Measurements from ENCODE around the gene DESI2.
"Not testable (repeated sequence)": the region's sequence is repeated elsewhere in the genome, so short reads cannot be mapped to it uniquely, and the experiment has no call there.

The DESI2 gene

DNA sequence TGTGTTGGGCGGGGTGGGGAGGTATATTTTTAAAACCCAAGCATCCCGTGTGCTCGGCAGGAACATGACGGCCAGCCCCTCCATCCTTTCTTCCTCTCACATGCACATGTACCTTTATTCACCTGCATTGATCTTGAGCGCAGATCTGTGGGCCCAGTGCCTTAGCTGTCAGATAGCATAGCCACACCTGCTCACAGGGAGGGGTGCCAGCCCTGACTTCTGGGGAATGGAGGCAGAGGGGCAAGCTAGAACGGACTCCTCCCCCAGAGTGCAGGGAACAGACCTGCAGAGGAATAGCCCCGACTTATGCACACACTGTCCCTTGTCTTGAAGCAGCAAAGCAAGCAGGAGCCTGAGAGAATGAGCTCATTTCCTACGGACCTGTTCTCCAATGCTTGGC, 56.1 kb downstream of the DESI2 start:
- no peak for DNase-seq

DNA sequence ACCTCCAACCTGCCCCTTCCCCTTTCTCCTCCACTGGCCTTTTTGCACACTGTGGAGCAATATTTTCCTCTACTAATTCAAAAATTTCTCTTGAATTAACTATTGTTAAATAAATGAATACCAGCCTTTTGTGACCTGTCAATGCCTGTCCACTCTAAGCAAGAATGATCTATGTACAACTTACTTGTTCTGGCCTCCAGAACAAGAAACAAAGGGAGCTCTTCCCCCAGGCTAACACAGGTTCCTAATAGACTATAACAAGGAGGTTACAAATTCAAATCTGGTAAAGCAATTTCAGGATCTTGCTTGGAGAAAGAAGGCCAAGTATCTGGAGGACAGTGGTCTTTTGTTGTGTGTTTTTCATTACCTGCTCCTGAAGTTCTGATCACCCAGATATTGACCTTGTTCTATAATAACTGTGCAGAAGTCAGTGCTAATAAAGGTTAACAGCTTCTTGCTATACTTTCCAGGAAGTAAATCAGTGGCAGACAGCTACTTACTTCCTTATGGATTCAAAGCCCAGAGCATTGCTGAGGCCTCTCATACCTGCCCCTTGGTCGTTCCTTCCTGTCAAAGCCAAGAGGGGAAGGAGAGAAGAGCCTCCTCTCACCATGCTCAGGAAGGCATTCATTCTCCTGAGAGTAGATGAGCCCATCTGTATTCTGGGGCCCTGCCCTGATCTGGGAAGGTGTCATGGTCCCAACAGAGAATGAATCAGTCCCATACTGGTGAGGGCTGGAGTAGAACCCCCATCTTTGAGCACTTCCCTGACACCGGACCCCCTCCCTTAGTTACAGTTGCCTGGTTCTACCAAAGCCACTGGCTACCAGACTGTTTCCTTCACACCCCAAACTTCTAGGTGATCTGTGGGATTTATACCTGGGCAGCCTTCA, 56.8 kb downstream of the DESI2 start:
- DNase-seq, result no peak

DNA sequence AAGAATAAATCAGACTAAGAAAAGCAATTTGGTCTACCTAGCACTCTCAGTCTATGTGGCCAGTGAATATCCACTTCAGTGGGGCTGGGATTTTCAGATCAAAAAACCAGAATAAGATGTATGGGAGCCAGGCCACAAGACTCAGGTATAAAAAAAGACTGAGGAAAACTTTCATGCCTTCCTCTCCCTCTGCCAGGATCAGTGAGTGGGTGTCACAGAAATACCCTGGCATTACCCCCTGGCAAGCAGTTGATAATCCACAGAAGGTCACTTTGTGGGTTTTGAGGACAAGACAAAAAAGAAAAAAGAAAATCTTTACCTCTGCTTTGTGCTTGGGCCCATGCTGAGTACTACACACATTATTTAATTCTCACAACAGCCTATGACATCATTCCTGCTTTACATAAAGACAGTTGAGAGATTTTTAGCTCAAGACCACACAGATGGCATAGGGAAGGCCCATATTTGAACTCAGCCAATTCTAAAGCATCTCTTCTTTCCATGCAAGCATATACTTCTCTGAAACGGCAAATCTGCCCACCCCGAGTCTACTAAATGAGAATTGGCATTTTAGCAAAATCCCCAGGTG, 57.6 kb downstream of the DESI2 start:
- DNase-seq, result no peak

DNA sequence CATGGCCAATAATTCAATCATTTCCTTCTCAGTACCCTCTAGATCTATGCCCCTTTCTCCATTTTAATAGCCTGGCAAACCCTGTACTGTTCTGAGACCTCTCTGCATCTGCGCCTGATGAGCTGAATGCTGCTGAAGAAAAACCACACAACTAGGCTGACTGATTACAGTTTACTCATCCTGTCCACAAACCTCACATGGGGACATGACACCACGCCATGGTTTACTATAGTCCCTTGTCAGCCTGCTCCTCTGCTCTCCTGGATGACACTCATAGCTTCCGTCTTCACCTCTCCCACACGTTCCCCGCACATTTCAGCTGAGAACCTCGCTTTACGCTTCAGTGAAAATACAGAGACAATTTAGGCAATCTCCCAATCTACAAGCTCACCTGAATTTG, 59.7 kb downstream of the DESI2 start:
- DNase-seq, result no peak

DNA sequence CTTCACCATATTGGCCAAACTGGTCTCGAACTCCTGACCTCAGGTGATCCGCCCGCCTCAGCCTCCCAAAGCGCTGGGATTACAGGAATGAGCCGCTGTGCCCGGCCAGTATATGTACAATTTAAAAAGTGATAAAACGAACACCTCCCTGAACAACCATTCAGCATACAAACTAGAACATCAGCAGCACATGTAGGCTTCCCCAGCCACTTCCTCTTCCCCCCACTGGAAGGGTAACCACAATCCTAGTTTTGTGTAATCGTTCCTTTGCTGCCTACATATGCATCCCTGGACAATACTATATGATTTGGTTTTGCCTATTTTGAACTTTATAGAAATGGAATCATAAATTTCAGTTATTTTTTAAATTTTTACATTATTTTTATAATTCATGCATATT, 60.4 kb downstream of the DESI2 start:
- no peak for DNase-seq

DNA sequence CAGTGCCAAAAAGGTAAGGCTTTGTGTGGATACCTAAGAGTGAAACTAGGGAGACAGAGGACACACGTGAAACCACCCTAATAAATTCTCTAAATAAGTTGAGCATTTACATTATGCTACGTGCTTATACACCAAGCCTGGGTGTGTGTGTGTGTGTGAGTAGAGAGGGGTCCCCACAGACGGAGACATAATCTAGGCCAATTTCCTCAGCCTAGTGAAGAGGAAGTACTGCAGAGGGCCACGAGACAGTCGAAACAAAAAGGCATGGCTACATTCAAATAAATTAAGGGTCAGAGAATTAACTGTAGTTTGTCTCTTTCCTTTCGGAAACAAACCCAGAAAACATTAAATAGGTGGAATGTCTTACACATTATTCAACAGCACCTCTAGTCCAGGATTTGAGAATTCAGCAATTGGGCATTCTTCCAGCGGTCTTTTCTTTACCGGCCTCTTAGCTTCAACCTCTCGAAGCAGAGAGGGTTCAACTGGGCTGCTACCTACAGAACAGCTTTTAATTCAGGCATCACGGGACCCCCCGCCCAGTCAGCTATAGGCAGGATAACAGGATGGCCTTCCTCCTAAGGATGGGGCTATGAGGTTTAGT, 75.0 kb downstream of the DESI2 start:
- no peak for DNase-seq

DNA sequence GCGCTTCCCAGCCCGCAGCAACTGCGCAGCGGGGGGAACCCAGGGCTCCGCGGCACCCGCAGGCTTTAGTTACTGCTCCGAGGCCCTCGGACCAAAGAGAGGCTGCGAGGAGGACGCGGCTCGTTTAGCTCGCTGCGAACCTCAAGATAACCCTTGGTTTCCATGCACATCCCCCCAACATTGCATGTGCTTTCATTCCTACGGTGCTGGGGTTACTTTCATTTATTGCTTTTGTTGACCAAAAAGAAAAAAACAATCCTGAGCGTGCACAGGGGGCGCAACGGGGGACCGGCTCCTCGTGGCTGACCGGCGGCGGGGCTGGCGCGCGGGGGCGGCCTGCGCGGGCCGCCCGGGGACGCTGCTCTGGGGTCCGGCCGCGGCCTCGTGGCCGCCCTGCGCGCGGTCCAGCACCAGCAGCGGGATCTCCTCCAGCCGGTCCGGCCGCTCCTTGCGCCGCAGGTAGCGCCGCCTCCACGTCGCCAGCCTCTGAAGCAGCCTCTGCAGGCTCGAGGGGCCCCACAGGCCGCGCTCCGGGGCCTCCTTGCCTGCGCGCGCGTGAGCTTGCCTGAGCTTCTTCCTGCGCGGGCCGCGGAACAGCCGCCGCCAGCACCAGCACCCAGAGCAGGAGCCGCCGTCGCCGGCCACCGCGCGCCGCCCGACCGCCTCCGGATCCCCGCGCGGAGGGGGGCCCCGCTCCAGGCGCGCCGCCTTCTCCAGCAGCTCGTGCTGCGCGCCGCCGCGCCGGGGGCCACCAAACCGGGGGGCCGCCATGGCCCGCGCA, 77.4 kb downstream of the DESI2 start:
- DNase-seq, result peak; percentile 2 to 25

DNA sequence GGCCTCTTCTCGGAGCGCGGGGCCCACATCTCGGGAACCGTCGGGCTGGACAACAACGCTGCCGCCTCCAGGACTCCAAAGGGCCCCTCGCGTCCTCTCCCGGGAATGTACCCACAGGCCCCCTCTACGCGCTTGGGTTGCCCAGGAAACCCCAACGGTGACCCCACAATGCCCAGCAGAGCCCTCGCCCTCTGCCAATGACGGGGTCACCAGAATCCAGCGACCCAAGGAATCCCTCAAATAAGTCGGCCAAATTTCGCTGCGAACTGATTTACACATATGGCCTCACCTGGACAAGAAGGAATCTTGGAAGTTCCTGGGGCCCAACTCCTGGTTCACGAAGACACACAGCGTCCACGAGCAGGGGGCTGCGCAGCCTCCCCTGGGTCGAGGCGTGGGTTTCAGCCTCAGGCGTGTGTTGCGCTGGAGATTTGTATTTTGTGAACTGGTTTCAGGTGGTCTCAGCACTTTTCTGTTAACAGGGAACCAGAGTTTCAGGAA, 78.1 kb downstream of the DESI2 start:
- DNase-seq, result no peak

DNA sequence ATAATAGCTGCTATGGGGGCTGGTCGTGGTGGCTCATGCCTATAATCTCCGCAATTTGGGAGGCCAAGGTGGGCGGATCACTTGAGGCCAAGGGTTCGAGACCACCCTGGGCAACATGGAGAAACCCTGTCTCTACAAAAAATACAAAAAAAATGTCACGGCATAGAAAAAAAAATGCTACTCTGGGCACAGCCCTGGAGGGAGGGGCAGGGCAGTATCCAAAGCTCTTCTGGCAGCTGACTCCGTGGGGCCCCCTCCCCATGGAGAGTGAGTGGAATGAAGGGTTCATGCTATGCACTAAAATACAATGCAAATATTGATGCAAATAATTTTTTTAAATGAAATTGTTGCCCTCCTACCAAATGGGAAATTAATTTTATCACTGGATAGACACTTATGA, 78.7 kb downstream of the DESI2 start:
- DNase-seq, result no peak

DNA sequence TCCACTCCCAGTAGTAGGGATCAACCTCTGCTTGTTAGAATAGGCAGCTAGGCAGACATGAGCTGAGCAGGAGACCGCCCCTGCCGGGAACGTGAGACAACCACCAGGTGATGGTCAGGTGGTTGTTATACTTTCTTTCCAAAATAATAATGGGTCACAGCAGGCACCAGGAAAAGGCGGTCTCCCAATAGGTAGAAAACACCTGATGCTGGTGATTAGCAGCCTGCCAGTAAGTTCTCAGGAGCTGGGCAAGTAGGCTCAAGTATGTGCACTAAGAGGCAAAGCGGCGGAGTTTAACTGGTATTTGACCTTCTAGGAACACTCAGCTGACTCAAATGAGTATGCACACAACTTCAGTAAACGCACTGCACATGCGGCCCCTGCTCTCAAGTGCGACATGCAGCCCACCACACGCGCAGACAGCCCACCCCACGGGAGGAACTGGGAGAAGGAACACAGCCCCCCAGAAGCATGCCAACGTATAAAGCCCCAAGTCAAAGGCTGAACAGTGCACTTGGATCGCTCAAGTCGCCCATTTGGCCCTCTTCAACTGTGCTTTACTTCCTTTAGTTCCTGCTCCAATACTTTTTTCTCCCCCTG, 80.0 kb downstream of the DESI2 start:
- no peak for DNase-seq

DNA sequence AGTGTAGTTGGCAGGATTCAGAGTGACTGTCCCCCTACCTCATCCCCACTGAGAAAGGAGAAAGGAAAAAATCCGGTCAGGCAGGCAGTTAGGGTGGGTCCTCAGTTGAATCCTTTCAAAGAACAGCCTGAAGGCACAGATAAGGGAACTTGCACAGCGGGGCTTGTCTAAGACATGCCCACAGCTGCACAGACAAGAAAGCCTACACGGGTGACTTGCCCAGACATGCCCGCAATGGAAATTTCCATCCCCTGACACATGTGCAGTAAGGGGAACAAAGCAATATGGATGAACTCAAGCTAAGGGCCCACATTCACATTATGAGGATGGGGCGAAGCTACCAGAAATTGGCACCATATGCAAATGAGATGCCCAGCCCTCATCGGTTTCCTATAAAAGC, 82.5 kb downstream of the DESI2 start:
- no peak for DNase-seq

DNA sequence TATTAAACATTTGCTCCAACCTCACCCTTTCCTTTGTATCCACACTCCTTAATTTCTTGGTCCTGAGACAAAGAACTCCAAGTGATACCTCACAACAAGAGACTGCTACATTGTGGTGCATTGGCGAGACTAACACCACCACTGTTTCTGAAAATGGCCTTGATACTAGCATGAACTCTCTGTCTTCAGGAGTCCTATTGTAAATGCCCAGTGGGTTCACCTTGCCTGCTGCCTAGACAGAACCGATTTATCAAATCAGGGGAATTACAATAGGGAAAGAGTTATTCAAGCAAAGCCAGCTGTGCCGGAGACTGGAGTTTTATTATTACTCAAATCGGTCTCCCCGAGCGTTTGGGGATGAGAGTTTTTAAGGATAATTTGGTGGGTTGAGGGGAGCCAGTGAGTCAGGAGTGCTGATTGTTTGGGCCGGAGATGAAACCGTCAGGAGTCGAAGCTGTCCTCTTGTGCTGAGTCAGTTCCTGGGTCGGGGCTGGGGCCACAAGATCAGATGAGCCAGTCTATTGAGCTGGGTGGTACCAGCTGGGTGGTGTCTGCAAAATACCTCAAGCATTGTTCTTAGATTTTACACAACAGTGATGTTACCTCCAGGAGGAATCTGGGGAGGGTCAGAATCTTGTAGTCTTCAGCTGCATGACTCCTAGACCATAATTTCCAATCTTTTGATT, 83.1 kb downstream of the DESI2 start:
- no peak for DNase-seq

DNA sequence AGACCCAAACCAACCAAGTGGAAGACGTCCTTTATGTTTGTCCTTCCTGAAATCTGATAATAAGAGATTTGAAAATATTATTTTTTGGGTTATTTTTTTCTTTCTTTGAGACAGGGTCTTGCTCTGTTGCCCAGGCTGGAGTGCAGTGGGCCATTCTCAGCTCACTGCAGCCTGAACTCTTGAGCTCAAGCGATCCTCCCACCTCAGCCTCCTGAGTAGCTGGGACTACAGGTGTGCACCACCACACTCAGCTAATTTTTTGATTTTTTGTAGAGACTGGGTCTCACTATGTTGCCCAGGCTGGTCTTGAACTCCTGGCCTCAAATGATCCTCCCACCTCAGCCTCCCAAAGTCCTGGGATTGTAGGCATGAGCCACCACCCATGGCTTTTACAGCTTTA, 86.2 kb downstream of the DESI2 start:
- DNase-seq, result not testable (repeated sequence)

DNA sequence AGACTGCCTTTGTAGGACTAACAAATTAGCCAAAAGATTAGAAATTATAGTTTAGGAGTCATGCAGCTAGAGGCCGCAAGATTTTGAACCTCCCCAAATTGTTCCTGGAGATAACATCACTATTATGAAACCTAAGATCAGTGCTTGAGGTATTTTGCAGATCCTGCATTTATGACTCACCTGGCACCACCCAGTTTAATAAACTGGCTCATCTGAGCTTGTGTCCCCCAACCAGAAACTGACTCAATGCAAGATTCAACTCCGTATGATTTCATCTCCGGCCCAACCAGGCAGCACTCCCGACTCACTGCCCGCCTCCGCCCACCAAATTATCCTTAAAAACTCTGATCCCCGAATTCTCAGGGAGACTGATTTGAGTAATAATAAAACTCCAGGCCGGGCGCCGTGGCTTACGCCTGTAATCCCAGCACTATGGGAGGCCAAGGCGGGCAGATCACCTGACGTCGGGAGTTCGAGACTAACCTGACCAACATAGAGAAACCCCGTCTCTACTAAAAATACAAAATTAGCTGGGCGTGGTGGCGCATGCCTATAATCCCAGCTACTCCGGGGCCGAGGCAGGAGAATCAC, 87.2 kb downstream of the DESI2 start:
- DNase-seq, result not testable (repeated sequence)

DNA sequence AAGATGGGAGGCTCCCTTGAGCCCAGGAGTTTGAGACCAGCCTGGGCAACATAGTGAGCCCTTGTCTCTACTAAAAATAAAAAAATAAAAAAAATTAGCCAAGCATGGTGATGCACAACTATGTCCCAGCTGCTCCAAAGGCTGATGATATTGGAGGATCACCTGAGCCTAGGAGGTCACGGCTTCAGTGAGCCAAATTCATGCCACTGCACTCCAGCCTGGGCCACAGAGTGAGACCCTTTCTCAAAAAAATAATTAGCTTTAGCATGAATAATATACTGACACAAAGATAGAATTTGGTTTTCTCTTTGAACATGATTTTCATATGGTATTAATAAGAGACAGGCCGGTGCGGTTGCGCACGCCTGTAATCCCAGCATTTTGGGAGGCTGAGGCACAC, 88.8 kb downstream of the DESI2 start:
- no peak for DNase-seq

DNA sequence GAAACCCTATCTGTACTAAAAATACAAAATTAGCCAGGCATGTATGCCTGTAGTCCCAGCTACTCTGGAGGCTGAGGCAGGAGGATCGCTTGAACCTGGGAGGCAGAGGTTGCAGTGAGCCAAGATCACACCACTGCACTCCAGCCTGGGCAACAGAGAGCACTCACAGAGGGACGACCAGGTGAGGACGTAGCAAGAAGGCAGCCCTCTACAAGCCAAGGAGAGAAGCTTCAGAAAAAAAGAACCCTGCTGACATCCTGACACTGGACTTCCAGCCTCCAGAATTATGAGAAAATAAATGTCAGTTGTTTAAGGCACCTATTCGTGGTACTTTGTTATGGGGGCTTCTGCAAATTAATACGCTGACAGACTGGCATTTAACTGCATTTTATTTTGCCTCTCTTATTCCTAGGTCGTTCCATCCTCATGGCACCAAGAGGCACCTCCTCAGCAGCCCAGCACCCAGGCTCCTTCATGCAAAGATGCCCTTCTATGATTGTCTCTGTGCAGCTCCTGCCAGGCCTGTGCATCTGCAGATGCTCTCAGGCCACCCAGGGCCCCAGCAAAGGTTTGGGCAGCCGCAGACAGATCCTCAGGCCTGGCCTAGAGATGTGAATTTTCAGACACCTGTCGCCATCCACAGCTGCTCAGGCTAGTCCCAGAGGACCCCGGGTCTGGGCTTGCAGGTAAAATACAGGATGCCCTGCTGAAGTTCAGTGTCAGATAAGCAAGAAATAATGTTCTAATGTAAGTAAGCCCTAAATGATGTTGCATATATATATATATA, 96.5 kb downstream of the DESI2 start:
- no peak for DNase-seq

DNA sequence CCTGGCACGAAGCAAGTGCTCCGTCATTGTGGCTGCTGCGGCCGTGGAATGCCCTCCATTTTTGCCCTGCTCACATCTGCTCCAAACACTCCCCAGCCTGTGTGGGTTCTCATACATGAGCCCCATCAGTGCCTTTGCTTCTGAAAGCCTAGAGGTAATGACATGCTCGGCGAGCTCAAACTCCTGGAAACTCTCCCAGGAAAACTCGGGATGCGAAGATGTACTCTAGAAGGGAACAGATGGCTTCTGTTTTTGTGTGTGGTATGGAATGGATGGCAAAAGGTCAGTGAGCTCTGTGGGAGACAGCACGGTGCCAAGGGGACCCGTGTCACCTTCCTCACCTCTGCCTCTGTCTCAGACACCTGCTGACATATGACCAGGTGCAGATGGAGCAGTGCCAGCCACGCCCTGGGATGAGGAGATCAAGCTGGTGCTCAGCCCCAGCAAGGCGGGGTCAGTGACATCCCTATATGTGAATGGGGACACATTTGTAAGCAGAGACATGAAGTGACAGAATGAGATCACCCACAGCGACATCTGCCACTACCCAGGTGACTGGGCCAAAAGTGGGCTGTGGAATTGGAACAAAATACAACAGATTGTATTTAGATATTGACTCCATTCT, 98.5 kb downstream of the DESI2 start:
- no peak for DNase-seq

DNA sequence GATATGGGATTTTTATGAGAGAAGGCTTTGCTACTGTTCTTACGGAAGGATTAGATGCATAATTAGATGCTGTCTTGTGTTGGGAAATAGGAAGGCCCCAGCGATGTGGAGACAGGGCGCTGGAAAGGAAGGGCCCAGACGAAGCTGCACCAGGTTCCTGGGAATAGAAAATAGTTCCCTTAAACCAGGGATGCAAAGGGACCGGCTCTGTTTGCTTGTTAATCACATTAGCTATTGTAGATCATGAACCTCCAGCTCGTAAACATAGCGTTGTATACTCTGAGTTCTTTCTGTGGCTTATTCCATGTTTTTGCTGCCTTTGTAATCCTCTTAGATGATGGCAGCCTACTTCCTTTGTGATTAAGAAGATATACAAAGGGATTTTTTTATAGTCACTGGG, 102.7 kb downstream of the DESI2 start:
- DNase-seq, result no peak

DNA sequence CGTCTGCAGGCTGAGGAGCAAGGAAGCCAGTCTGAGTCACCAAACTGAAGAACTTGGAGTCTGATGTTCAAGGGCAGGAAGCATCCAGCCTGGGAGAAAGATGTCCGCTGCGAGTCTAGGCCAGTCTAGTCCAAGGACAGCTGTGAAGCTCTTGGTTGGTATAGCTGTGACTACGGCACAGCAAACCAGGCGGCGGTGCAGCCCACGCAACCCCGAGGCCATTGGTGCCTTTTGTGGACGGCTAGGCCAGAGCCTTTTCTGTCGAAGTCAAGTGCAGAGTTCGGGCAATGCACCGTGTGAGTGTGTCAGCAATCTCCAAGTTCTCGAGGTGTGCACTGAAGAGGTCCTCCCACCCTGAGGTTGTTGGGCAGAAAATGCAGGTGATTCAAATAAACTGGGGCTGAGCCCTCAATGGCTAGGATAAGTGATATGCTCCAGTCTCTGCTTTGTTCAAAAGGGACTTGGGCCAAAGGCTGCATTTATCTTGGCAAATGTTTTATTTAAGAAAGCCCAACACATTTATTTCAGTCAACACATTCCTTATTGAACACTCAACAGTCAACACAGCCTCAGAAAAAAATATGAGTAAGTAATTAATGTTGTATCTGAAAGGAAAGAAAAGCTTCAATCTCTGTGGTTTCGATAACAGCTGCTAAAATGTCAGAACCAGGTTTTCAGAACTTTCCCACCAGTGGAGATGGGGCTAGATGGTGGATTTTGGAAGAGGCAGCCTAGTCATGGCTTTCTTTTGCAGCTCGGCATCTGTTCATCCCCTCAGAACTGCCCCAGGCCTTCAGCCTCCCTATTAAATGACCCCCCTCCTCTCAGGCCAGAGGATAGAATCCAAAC, 104.4 kb downstream of the DESI2 start:
- DNase-seq, result no peak

Measured in CD4-positive, alpha-beta T cell treated with Interferon alpha-2 for 1 hour (primary cell).